Measurements from ENCODE around the gene SIPA1L3.

Gene SIPA1L3

DNA sequence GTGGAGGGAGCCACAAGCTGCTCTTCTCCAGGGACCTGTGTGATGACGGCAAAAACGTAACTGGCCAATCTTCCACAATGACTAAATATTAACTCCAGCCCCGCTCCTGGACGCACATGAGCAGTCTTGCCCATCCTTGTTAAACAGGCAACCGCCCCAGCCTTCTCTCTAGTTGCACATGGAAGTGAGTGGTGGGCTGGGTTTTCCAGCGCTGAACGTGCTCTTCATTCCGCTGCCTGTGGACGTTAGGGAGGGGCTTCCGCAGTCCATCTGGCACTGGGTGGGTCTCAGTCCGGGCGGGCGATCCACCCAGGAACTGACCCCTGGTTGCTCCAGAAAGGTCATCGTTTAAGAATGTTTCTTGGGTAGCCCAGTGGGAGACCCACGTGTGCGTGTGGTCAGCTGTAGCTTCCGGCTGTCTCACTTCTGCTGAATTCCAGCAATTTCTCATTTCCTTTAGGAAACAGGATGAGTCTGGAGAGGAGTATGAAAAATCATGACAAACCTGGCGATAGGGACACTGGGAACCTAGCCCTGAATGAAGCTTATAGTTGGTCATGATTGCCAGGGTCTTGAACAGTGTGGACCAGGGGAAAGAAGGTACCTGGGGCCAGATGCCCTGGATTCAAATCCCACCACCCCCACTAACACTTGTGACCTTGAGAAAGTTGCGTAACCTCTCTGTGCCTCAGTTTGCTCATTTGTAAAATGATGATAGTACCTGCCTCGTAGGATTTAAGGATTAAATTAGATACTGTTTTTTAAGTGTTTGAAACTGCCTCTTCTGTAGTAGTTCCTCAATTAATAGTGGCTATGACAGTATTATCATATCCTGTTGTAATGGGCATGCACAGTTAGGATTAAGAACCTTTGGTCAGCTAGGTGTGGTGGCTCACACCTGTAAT, 92.6 kb downstream of the SIPA1L3 start:
- no peak for DNase-seq (ENCODE audit: low spot score)

DNA sequence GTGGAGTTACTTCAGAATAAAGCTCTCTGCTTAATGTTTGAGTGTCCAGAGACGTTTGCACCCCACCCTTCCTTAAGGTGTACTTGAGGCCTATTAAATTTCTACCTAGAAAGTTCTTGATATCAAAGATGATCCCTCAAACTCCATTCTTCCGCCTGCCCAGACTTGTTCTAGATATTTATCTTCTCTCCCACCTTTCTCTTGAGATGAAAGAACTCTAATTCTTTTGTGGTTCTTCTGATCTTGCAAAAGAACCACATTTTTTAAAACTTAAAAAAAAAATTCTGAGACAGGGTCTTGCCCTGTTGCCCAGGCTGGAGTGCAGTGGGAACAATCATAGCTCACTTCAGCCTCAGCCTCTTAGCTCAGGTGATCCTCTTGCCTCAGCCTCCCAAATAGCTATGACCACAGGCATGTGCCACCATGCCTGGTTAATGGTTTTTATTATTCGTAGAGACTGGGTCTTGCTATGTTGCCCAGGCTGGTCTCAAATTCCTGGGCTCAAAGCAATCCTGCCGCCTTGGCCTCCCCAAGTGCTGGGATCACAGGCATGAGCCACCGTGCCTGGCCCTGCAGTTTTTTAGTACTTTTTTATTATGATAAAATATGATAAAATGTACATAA, 94.3 kb downstream of the SIPA1L3 start:
- no peak for DNase-seq (ENCODE audit: low spot score)

DNA sequence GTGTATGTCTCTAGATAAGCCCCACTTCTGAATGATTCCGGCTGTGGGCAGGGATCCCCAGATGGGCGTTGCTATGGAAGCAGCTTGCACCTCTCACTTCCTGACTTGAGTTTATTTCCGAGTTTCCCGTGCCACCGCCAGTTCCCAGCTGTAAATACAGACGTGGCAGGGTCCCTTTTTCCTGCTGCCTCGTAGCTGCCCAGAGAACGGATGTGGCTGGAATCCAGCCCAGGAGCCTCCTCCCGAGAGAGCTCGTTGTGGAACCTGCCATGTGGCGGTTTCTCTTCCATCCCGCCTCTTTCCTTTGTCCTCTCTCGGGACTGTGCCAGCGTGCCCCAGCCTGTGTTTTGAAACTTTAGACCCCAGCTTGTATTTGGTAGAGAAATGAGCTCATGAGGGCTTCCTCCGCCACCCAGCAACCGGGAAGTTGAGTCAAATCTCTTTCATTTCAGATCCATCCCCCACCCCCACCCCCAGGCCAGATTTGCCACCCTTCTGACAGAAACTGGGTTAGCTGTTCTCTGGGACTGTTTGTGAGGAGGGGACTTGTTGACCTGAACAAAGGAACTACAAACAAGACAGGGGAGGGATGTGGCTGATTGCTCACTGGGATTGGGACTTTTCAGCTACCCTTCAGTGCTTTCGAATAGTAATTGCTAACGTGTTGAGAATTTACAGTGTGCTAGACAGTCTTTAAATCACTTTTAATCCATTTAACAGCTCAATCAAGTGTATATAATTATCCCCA, 96.6 kb downstream of the SIPA1L3 start:
- DNase-seq (ENCODE audit: low spot score), result peak; percentile 54

DNA sequence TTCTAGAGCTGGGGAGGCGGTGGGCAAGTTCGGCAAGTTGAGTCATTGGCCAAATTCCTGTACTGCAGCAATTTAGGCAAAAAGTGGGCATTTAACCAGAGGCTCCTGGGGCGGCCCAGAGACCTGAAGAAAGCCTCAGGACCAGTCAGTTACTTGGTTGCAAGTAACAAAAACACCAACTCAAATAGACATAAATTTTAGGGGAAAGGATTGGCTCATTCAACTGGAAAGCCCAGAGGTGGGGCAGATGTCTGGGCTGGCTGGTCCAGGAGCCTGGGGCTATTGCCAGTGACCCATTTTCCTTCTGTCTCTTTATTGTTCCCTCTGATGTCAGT, 97.1 kb downstream of the SIPA1L3 start:
- DNase-seq (ENCODE audit: low spot score), result no peak

DNA sequence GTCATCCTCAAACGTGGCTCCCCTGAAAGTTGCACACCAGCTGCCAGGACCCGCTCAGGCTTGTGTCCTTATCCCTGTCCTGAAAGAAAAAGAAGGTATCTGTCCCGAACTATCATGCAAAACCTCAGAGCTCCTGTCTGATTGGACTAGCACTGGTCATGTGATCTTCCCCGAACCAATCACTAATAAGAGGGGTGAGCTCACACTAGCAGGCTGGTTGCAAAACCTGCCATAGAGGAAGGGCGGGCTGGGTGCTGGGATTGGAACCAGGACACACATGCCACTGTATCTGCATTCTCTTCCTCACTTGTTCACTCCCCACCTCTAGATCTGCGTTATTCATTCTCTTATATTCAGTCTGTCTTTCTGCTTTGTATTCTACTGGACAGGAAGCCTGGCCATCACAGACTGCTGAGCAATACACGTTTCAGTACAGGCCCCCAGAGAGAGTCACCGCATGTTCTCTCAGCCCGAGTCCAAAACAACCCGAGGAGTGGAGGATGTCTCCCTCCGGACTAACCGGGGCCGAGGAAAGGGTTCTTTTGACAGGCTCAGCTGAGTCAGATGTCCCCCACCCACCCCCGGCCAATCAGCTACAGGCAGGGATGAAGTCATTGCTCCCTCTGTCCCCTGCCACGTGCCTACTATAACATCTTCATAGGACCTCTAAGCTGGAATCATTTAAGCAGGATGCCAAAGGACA, 97.7 kb downstream of the SIPA1L3 start:
- peak; percentile 24 for DNase-seq (ENCODE audit: low spot score)

DNA sequence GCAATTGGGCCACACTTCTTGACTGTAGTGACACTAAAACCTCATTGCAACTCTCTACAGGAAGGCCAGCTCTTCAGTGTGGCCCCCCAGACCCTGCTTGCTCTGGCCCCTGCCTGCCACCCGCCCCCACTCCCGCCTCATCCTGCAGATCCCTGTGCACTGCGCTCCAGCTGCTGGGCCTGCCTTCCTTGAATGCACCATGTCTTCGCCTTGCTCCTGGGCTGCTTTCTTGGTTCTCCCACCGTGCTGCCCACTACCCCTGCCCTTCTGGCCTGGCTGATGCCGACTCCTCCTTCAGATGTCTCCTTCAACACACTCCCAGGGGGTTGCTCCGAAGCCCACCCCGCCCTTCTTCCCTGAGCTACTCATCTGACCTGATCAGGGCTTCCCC, 98.2 kb downstream of the SIPA1L3 start:
- no peak for DNase-seq (ENCODE audit: low spot score)

DNA sequence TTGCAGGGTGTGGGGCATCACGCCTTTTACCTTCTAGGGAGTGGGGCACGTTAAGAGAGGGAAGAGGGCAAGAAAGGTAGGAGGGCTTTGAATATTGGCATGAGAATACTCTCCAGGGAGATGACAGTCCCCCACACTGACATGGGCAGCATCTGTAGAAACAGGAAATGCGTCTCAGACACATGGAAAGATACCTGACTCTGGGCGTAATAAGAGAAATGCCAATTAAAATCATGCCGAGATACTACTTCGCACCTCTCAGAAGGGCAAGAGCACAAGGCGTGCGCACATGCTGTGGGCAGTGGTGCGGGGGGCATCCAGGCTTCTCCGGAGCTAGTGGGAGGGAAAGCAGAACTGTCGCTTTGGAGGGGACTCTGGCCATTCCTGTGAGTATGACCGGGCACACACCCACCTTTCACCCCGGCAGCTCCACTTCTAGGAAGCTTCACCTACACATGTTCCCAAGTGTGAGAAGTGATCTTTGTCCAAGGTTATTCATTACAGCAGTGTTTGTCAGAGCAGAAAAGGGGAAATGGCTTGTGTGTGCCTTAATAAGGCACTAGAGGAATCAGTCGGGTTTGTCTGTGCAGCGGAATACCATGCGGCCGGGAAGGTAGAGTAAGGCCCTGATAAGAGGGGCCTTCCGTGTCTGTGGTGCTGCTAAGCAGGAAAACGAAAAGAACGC, 99.5 kb downstream of the SIPA1L3 start:
- DNase-seq (ENCODE audit: low spot score), result no peak

DNA sequence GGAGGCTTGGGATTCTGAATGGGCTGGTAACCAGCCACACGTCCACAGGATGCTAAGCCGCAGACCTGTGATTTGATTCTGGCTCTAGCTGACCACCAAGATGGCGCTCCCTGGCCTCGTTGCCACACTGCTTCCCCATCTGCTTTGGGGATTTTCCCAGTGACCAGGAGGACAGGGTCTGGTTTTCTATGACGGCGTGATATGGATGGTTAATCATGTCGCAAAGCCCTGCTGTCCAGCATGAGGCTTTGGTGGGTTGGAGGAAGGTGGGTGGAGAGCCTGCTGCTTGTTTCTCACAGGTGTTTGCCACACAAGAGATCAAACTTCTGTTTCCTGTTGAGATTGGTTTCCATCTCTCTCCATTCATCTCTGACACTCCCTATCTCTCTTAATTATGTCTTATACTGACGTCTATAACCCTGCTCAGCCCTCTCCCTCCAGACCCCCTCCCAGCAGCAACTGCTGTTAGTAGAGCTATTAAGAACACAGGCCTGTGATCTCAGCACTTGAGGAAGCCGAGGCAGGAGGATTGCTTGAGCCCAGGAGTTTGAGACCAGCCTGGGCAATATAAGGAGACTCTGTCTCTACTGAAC, 102.7 kb downstream of the SIPA1L3 start:
- DNase-seq (ENCODE audit: low spot score), result no peak

DNA sequence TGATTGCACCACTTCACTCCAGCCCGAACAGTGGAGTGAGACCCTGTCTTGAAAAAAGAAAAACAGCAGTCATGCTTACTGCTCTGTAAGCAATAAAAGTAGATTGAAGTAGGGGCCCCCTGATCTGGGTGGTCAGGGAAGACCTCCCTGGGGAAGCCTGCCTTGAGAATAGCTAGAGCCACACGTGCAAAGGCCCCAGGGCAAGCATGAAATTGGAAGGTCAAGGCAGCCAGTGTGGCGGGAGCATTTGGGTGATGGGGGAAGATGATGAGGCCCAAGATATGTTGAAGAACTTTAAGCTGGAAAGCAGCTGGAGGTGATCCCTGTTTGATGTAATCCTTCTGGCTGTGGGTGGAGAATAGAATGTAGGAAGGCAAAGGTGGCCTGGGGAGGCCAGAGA, 104.4 kb downstream of the SIPA1L3 start:
- DNase-seq (ENCODE audit: low spot score), result no peak

DNA sequence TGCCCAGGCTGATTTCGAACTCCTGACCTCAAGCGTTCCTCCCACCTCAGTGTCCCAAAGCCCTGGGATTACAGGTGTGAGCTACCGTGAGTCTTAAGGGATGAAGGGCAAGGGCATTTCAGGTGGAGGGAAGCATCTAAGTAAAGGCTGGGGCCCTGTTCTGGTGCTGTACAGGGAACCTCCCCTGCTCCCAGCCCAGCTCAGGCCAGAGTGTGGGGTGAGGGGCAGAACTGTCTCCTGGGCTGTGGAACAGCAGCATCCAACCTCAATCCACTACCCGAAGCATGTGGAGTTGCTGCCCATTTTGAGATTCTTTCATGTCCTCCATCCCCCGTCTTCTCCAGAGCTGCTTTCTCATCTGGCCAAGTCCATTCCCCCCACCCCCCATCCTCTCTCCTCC, 105.3 kb downstream of the SIPA1L3 start:
- DNase-seq (ENCODE audit: low spot score), result no peak

DNA sequence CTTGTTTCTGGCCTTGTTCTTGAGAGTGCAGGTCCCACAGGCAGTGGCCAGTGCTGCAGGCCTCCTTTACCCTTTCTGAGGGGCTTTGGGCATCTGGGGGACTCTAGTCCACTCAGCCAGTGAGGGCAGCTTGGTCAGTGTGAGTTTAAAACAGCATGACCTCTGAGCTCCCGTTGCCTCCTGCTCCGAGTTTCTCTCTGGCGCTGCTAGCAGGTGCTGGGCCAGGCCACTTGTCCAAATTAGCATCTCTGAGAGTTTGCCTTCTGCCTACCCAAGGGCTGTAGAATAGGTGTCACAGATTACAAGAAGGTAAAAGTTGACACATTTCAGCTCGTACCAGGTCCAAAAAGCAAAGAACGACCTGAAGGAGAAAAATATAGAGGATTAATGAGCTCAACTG, 105.9 kb downstream of the SIPA1L3 start:
- DNase-seq (ENCODE audit: low spot score), result no peak

DNA sequence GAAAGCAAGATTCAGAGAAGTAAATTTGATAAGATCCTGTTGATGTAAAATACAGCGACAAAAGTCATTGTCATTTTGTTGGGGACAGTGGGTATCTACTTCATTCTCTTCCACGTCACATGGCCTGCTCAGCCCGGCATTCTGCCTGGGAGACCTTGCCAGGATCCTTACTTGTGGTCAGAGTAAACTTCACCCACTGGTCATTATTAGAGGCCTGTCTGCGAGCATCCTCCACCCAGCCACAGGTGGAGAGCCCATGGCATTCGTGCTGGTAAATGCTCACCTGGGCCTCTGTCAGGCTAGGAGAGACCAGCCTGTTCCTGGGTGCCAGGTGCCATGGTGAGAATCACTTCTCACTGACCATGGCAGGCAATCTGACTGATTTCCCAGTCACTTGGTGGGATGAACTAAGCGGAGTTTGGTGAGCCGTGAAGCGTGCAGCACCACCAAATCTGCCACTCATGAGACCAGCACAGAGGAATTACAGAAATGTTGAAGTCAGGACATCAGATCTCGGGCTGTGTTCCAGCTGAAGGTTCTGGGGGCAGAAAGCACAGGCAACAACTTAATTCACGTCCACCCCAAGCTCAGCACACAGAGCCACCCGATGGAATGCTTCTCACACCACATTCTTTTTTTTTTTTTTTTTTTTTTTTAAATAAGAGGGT, 107.0 kb downstream of the SIPA1L3 start:
- DNase-seq (ENCODE audit: low spot score), result no peak

DNA sequence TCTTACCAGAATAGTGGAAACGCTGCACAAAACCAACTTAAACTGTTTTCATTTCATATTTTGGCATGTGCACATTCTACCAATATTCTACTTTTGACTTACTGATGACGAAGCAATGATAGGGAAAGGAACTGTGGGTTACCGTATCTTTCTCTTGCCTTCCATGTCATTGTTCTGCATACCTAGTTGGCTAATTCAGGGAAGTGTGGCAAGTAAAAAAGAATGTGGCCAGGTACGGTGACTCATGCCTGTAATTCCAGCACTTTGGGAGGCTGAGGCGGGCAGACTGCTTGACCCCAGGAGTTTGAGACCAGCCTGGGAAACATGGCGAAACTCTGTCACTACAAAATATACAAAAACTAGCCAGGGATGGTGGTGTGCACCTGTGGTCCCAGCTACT, 108.2 kb downstream of the SIPA1L3 start:
- no peak for DNase-seq (ENCODE audit: low spot score)

DNA sequence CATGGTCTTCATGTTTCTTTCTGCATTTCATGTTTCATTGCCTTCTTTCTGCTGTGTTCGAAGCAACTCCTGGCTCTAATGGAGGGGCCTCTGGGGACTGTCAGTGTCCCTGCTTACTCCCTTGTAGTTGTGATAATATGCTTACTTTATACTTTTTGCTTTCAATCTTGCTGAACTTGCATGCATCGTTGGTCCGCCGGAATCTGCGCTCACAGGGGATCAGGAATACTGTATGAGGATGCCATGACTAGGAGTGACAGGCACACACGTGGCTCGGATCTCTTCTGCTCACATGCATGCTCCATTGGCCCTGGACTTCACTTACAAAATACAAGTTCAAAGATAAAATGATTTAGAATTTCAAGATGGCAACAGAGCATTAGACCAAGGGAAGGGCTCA, 108.8 kb downstream of the SIPA1L3 start:
- DNase-seq (ENCODE audit: low spot score), result no peak

DNA sequence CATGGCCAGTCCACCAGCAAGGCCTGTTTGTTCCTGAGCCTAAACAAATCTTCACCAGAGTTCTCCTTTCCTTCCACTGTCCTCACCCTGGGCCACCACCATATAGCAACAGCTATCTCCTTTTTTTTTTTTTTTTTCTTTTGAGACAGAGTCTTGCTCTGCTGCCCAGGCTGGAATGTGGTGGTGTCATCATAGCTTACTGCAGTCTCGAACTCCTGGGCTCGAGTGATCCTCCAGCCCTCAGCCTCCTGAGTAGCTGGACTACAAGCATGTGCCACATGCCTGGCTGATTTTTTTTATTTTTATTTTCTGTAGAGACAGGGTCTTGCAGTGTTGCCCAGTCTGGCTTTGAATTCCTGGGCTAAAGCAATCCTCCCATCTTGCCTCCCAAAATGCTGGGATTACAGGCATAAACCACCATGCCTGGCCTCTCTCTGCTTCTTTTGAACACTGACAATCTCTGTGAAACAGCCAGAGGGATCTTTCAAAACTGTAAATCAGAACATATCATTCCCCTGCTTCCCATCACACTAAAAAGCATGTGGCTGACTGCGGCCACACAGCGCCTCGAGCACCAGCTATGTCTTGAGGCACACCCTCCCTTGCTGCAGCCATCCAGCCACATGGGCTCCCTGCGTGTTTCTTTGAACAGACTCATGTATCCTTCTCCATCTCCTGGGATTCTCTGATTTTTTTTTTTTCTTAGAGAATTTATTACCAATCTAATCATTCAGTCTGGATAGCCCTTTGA, 110.6 kb downstream of the SIPA1L3 start:
- DNase-seq (ENCODE audit: low spot score), result no peak

DNA sequence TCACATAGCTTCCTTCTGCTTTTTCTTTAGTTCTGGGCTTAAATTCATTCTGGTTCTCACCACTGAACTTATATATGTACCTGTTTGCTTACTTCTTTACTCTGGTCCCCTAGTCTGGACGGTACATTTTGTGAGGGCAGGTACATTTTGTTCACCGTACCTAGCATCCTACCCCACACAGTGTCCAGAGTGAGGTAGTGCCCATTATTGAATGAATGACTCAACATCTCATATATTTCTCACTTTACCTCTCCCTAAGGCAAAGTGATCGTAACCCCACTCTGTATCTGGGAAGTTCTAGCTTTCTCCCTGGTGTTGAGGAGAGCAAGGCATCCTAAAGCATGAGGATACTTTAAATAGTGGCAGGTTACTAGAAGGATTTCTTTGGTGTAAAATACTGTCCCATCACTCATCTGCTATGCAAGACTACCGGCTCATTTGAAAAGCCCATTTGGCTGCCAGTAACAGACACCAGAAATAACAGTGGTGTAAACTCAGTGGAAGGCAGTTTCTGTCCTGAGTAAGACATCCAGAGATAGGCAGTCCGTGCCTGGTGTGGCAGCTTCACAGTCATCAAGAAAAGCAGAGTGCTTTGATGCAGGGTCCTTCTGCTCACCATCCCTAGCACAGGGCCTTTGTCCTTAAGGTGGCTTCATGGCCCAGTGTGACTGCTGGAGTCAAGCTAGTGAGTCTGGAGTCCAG, 111.8 kb downstream of the SIPA1L3 start:
- DNase-seq (ENCODE audit: low spot score), result no peak

DNA sequence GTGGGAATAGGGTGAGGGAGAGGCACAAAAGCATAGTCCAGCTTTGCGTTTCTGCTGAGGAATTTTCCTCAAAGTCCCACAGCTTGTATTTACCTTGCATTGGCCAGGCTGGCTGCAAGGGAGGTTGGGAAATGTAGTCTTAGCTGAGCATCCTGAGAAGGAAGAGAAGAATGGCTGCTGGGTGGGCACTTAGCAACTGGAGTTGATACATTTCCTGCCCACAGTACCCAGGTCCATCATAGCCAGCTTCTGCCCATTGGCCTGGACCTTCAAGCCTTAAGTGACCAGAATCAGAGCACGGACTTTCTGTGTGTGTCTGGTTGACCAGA, 112.4 kb downstream of the SIPA1L3 start:
- DNase-seq (ENCODE audit: low spot score), result no peak

DNA sequence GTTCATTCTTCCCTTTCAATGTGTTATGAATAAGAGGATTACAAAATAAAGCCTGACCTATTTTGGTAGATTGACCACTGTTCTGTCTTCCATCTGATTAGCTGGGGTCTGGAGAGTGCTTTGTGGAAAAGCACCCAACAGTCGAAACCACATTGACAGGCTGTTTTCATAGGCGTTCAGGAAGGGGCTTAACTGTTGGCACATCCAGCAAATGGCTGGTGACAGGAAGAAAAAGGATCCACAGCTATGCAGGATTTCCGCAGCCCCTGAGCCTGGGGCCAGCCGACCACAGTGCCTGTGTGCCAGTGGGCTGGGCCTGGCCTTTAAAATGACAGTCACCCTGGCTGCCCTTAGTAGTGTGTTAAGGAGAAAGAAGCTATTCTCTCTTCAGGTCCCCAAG, 113.3 kb downstream of the SIPA1L3 start:
- DNase-seq (ENCODE audit: low spot score), result no peak

DNA sequence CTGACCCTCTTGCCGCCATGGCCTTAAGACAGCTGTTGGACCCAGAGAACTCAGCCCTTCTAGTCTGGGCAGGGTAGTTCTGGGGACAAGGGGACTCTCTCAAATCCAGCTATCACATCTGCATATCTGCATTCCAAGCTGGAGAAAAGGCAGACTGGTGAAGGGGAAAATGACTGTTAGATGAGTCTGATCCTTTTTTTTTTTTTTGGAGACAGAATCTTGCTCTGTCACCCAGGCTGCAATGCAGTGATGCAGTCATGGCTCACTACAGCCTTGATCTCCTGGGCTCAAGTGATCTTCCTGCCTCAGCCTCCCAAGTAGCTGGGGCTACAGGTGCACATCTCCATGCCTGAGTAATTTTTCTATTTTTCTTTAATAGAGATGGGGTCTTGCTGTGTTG, 114.3 kb downstream of the SIPA1L3 start:
- DNase-seq (ENCODE audit: low spot score), result no peak

Measured in activated CD4-positive, alpha-beta T cell treated with anti-CD3 and anti-CD28 coated beads, Interleukin-2, Interleukin-4, amounts not matched to agents 100 ng/mL and 50 ng/mL, durations not matched to agents 16 hours and 8 hours (primary cell).